HG03097 (cell line): ENCODE results near the gene DNAJC8.

Source experiments
- ATAC-seq: cut with Tn5 transposase; IDR thresholded peaks from one replicate; pipeline ENCODE4 v1.9.1; 2021; ENCODE audit not compliant: unreplicated experiment, low FRiP score

The DNAJC8 gene

DNA sequence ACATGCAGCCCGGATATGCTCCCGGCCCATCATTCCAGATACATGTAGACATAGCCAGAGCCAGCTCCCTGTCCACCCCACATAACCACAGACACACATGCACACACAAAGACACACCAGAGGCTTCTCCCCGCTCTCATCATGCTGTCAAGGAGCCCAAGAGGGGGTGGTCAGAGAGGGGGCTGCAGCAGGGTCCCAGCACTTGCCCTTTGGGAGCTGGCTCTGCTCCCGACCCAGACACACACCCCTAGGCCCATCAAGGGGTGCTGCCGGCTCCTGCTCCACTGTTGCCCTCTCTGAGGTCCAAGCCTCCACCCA lies 58.9 kb downstream of the DNAJC8 start:
- no peak for ATAC-seq

DNA sequence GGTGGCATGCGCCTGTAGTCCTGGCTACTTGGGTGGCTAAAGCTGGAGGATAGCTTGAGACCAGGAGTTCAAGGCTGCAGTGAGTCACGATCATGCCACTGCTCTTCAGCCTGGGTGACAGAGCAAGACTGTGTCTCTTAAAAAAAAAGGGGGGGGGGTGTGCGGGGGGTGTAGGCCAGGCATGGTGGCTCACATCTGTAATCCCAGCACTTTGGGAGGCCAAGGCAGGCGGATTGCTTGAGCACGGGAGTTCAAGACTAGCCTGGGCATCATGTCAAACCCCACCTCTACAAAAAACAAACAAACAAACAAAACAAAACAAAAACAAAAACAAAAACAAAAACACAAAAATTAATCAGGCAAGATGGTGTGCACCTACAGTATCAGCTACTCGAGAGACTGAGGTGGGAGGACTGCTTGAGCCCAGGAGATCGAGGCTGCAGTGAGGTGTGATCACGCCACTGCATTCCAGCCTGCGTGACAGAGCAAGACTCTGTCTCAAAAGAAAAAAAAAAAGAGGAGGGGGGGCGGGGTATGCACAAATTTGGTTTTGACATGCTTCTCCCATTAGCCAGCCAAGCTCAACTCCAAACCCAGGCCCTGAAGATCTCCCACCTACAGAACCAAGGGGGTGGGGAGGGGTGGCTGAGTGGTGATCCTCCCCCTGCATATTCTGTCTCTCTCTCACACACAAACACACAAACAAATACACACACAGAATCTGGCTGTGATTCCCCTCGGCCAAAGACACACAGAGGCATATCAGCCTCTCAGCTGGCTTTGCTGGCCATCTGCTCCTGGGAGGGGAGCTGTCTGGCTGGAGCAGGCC lies 59.5 kb downstream of the DNAJC8 start:
- no peak for ATAC-seq

DNA sequence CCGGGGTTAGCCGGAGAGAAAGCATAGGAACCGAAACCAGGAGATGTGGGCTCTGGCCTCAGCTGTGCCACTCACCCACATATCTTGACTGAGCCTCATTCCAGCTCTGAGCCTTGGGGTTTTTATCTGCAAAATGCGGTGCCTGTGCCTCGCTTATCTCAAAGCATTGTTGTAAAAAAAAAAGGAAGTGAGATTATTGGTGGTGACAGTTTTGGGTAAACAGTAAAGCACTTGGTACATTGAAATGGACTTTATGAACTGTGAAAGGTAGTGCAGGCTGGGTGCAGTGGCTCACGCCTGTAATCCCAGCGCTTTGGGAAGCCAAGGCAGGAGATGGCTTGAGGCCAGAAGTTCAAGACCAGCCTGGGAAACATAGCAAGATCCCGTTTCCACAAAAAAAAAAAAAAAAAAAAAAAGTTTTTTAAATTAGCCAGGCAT lies 60.1 kb downstream of the DNAJC8 start:
- ATAC-seq: peak; percentile 81

DNA sequence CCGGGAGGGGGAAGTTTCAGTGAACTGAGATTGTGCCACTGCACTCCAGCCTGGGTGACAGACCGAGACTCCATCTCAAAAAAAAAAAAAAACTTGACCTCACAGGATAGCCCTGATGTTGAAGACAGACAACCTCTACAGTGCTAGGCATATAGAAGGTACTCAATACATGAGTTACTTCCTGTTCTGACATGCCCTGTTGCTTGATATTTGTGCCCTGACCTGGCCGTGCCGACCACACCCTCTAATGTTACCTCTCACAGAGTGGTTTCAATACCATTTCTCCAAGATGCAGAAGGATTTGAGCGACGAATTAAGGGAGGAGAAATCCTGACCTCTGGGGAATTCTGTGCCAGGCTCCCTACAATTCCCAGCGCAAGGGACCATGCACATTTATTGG lies 61.6 kb downstream of the DNAJC8 start:
- no peak for ATAC-seq

DNA sequence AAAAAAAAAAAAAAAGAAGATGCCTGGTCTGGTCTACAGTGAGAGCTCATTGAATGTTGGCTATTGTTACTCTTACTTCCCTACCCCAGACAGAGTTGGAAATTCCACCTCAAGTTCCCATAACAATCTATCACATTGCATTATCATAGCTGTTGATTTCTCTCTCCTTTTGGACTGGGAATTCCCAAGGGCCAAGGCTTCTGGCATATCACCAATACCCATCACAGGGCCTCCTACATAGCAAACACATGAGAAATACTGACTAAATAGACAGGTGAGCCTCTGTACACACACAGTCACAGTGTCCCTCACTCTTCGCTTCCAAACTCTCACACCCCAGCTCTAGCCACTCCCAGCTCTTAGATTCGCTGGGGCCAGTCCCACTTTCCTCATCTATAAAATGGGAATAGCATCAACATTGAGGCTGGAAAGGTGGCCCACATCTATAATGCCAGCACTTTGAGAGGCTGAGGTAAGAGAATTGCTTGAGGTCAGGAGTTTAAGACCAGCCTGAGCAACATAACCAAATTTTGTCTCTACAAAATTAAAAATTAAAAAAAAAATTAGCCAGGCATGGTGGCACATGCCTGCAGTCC lies 62.7 kb downstream of the DNAJC8 start:
- ATAC-seq: no peak

DNA sequence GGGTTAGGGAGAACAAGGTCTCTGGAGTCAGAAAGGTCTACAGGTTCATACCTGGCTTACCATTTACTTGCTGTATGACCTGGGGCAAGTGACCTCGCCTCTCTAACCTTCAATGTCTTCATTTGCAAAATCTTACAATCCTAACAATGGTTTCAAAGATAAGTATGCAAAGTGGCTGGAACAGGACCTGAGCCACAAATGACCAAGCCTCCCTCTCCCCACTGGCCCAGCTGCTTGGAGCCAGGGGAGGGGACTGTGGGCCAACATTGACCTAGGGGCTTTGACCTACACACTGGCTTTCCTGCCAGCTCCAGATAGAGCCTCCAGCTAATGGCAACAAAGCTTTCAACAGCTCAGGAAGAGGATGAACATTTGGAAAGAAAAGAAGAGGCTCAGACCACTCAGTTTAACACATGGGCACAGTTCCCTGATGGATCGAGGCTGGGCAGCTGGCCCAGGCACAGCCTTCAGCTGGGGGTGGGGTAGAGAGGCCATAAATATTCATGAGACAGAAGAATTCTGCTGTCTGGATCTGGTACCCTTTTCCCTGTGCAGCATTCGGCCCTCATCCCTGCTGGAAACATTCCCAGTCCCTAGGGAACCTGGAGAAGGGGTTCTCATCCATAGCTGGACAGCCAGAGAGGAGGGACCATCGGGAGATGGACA lies 69.2 kb downstream of the DNAJC8 start:
- no peak for ATAC-seq

DNA sequence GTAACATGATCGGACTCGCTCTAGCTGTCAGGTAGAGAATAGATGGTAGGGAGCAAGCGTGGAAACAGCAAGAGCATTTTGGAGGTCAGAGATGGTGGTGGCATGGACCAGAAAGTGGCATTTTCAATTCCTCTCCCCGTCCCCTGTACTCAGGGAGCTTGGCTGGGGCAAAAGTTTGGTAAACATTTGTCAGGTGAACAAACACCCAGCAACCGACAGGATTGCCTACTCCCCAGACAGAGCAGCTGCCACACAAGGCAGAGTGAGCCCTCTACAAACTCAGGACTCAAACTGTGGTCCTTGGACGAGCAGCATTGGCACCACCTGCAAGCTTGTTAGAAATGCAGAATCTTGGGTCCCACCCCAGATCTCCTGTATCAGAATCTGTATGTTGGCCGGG lies 70.7 kb downstream of the DNAJC8 start:
- no peak for ATAC-seq

DNA sequence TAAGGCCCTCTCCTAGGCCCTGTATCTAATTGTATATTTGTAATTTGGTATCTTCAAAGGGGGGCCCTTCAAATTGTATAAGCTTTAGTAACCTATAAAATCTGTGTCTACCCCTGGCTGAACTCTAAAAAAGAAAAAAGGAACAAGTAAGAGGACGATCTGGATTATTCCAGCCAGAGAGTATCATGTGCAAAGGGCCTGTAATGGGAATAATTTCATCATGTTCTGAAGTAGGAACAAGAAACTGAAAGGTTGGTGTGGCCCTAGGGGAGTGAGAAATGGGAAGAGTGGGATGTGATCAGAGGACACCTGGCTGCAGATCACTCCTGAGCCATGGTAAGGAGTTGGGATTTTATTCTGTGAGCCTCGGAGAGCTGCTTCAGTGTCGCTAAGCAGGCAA lies 71.1 kb downstream of the DNAJC8 start:
- ATAC-seq: no peak

DNA sequence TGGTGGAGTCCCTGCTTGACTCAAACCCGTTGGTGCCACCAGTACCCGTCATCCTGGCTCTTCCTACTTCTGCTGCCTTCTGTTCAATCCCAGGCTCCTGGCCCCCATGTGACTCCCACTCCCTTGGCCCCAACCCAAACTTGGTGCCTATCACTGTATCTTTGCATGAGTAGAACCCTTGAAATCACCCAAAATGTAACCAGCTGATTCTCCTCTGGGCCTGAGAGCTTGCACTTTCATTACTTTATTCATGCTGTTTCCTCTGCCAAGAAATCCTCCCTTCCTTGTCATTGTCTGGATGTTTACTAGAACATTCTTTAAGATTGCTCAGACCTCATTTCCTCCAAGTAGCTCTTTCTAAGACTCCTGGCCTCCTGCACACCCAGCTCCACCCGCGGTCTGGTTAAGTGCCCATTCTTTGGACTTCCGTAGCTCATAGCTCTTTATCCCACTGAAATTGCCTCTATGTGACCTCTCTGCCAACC lies 72.0 kb downstream of the DNAJC8 start:
- no peak for ATAC-seq

DNA sequence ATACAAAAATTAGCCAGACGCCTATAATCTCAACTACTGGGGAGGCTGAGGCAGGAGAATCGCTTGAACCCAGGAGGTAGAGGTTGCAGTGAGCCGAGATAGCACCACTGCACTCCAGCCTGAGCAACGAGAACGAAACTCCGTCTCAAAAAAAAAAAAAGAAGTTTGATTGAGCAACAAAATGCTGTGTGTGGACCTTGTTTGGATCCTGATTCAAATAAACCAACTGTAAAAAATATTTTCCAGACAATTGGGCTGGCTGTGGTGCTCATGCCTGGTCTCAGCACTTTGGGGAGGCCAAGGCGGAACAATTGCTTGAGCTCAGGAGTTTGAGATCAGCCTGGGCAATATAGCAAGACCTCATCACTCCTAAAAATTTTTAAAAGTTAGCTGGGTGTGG lies 73.1 kb downstream of the DNAJC8 start:
- no peak for ATAC-seq

DNA sequence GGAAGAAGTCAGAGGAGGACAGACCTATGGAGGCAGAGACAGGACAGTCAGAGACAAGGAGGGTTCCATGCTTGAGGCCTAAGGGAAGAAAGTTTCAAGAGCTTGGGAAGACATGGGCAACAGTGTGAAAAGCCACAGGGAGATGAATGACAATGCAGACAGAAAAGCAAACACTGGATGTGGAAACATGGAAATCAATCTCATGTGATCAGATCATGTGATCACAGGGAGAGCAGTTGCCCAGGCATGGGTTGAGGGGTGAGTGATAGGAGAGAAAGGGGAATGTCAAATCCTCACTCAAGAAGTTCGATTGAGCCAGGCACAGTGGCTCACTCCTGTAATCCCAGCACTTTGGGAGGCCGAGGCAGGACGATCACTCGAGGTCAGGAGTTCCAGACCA lies 73.6 kb downstream of the DNAJC8 start:
- no peak for ATAC-seq

DNA sequence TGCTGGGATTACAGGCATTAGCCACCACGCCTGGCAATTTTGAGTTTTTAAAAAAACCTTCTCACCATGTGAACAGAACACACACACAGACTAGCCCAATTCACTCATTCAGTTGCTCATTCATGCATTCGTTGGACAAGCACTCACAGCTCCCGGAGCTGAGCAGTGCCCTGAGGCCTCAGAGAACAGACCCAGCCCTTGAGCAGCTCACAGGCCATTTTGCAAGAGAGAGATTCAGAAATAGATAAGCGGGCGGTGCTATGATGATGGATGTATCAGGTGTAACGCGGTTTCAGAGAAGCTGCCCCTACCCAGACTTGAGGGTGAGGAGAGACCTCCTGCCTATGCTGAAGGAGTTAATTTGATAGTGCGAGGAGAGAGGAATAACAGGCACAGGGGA lies 74.9 kb downstream of the DNAJC8 start:
- ATAC-seq: no peak

DNA sequence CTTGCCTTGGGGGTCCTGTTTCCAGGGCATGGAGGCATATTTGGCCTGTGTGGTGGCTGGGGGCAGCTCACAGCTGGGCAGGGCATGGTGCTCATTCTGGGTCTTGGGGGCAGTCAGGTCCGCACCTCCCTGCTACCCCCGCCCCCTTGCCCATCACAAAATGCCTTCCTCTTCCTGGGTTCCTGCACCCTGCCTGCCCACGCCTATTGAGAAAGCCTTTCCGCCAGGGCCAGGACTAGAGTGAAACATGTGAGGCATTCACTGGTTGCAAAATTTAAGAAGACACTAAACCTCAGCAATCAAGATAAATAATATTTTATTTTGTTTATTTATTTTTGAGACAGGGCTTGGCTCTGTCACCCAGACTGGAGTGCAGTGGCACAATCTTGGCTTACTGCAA lies 76.0 kb downstream of the DNAJC8 start:
- ATAC-seq: no peak

DNA sequence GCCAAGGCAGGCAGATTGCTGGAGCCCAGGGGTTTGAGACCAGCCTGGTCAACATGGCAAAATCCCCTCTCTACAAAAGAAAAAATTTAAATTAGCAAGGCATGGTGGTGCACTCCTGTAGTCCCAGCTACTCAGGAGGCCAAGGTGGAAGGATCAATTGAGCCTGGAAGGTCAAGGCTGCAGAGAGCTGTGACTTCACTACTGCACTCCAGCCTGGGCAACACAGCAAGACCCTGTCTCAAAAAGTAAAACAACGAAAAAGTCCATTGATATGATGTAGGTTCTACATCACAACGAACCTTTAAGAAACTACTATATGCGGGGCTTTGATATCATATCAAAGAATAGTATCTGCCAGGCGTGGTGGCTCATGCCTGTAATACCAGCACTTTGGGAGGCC lies 77.2 kb downstream of the DNAJC8 start:
- no peak for ATAC-seq

DNA sequence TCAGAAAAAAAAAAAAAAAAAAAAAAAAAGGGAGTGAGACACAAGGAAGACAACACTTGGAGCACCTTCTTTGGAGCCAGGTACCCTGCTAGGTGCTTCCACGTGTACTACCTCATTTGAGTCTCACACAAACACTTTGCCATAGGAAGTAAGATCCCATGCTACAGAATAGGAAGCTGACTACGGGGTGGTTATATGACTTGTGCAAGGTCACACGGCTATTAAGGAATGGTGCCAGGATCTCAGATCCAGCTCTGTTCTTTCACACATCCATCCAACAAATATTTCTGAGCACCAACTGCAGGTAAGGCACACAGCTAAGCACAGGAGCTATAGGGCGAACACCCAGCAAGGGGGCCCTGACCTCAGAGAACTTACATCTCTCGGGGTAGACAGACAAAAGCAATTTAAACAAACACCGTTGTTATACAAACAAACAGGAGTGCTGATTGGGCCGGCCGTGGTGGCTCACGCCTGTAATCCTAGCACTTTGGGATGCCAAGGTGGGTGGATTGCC lies 78.7 kb downstream of the DNAJC8 start:
- ATAC-seq: no peak
